GM10266 (cell line): Measurements from ENCODE around the gene EFNB2.

Experiments used
- DNase-seq: peaks from one replicate; pipeline ENCODE4 v3.0.0; 2012; ENCODE audit errors: extremely low spot score
- TF ChIP-seq, protein P1 (sequence below): IDR thresholded peaks from 2 replicates; pipeline ENCODE4 v1.5.1; 2012; ENCODE audit warnings: mild to moderate bottlenecking, low read depth; ENCODE audit not compliant: control insufficient read depth, insufficient read depth; ENCODE audit errors: missing control alignments

Gene EFNB2

DNA sequence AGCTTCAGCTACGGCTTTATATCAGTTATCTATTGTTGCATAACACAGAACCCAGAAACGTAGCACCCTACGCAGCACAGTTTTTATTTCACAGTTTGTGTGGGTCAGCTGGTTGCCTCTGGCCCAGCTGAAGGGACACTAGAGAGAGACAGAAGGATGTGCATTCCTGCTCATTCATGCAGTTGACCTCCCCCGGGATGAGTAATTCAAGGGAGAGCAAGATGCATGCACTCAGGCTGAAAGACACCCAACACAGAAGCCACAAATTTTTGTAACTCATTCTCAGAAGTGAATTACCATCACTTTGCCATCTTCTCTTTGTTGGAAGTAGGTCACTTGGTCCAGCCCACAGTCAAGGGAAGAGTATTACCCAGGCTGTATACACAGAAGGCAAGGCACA is 89.5 kb downstream of the EFNB2 start:
- DNase-seq: no peak
- TF ChIP-seq, protein P1, sequence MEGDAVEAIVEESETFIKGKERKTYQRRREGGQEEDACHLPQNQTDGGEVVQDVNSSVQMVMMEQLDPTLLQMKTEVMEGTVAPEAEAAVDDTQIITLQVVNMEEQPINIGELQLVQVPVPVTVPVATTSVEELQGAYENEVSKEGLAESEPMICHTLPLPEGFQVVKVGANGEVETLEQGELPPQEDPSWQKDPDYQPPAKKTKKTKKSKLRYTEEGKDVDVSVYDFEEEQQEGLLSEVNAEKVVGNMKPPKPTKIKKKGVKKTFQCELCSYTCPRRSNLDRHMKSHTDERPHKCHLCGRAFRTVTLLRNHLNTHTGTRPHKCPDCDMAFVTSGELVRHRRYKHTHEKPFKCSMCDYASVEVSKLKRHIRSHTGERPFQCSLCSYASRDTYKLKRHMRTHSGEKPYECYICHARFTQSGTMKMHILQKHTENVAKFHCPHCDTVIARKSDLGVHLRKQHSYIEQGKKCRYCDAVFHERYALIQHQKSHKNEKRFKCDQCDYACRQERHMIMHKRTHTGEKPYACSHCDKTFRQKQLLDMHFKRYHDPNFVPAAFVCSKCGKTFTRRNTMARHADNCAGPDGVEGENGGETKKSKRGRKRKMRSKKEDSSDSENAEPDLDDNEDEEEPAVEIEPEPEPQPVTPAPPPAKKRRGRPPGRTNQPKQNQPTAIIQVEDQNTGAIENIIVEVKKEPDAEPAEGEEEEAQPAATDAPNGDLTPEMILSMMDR: no peak

DNA sequence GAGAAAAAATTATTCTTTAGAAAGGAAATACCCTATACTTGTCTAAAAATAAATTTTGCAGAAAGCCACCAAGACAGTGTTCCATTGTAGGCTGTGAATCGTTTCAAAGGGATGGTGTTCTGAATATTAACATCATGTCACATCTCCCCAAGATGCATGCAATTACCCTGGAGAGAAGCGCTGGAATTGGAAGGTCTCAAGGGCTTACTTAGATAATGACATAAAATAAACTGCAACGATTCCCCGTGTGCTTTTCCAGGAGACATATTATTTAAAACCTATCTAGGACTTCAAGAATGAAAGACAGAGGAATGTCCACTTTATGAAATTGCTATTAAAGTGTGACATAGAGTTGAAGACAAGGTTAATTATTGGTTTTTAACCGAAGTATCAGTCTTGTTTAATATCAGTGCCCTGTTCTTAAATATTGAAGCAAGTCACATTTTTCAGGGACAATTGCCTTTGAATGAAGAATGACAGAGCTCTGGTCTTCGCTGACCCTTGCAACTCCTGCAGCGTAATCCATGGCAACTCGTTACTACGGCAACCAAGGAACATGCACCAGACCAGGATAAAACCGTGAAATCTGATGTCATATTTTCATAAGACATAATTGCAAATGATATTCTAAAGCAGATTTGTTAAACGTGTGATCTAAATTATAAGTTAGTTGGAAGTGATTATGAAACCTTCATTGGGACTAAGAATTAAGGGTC is 91.7 kb downstream of the EFNB2 start:
- TF ChIP-seq, protein P1: no peak
- no peak for DNase-seq

DNA sequence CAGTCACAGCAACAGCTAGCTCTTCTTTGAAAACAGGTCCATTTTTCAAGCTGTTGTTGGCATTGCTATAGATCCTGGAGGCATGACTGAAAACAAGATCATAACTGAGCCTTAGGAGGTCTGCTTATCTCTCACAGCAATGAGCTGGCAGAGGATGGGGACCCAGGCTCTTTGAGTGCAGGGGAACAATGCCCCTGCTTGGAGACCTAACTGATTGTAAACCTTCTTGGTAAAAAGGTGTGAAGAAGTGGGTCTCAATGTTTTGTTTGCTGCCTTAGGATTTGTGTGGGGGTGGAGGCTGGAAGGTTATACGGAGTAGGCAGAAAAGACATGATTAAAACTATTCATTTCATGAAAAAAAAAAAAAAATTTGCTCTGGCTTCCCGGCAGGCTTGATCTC is 94.6 kb downstream of the EFNB2 start:
- DNase-seq: no peak

More for the DNA sequence above, 94.6 kb downstream of the EFNB2 start:
- TF ChIP-seq, protein P1: no peak
